DND-41 (cell line): ENCODE measurements around the gene FAM43A.

Experiments
- CTCF ChIP-seq: IDR thresholded peaks from 2 replicates; pipeline ENCODE4 v1.5.1; 2012; ENCODE audit warnings: borderline replicate concordance, low read length, moderate library complexity, mild to moderate bottlenecking; ENCODE audit not compliant: poor library complexity, severe bottlenecking; ENCODE audit errors: extremely low read depth
- EZH2 ChIP-seq: IDR thresholded peaks from 3 replicates; pipeline ENCODE4 v1.6.1; 2012; ENCODE audit warnings: borderline replicate concordance, low read depth, mild to moderate bottlenecking, moderate library complexity, low read length, inconsistent platforms; ENCODE audit not compliant: severe bottlenecking

DNA sequence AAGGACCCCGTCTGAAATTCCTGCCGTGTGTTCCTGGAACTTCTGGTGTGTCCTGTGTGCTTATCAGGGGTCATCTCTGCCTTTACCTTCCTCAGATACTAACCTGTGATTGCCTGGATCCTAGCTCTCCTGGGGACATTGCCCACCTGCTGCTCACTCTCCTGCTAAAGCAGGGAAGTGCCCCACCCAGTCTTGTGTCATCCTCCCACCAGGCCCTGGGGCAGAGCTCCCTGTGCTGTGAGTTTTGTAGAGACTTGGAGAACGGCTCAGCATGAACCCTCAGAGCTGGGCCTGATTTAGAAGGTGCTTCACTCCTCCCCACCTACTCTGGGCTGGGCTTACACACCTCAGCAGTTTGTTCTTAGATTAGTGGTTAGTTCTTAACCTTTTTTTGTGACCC lies 48.6 kb upstream of the FAM43A start:
- TF ChIP-seq CTCF (no peak), EZH2 (no peak)
